Measurements from ENCODE around the gene PRCP. TPM values are rescaled to one million over a fixed set of nuclear protein-coding genes. Genes with fewer than 3 reads are reported as not detected.

PRCP gene
- total and polyA plus RNA-seq, 4 donors: 25.4 to 126 (median 46.6) TPM

GRCh38 chr11:82873919-82874333, 26.3 kb downstream of the PRCP start:
- no peaks in the 10 kb centered on the region for H3K36me3 ChIP-seq (ENCODE audit: control insufficient read depth in 4 of 4, insufficient read depth in 4 of 4, low read length in 4 of 4)
- H3K27me3 ChIP-seq (ENCODE audit: control insufficient read depth in 3 of 3, insufficient read depth in 3 of 3, low read length in 2 of 3): no peaks in the 10 kb centered on the region
- H3K9me3 ChIP-seq (ENCODE audit: control insufficient read depth in 4 of 4, insufficient read depth in 3 of 4, low read length in 3 of 4): peaks cover 0 to 2% (median 0%) of the 10 kb centered on the region in 4 donors
- DNase-seq: no peak
- H3K4me3 ChIP-seq: no peak overlapping the region
- no peak overlapping the region for H3K27ac ChIP-seq (ENCODE audit: low read depth in 1 of 2, low read length in 1 of 2)
- H3K9ac ChIP-seq (ENCODE audit: insufficient read depth in 1 of 2, low read length in 2 of 2): no peak overlapping the region
- TF ChIP-seq CTCF (IDR thresholded peaks at IDR 0.05; ENCODE audit: control extremely low read depth, extremely low read depth): no peak
- 61 to 77% methylated on average over 5 of the region's 5 CpGs for WGBS, 2 donors
- no peak for ATAC-seq (ENCODE audit: insufficient read depth, low FRiP score)
- peaks cover 0 to 3% (median 0%) of the 10 kb centered on the region in 5 donors for H3K4me1 ChIP-seq (ENCODE audit: control insufficient read depth in 5 of 5, insufficient read depth in 5 of 5, low read length in 5 of 5)

- Histone ChIP-seq H3K27ac (ENCODE audit: low read depth in 1 of 2, low read length in 1 of 2) (no peak overlapping the region), H3K27me3 (ENCODE audit: control insufficient read depth in 3 of 3, insufficient read depth in 3 of 3, low read length in 2 of 3) (no peaks in the 10 kb centered on the region), H3K9me3 (ENCODE audit: control insufficient read depth in 4 of 4, insufficient read depth in 3 of 4, low read length in 3 of 4) (peaks cover 0 to 2% (median 0%) of the 10 kb centered on the region in 4 donors), H3K4me3 (no peak overlapping the region), H3K36me3 (ENCODE audit: control insufficient read depth in 4 of 4, insufficient read depth in 4 of 4, low read length in 4 of 4) (no peaks in the 10 kb centered on the region), H3K4me1 (ENCODE audit: control insufficient read depth in 5 of 5, insufficient read depth in 5 of 5, low read length in 5 of 5) (peaks cover 0 to 3% (median 0%) of the 10 kb centered on the region in 5 donors), H3K9ac (ENCODE audit: insufficient read depth in 1 of 2, low read length in 2 of 2) (no peak overlapping the region)
- ATAC-seq (ENCODE audit: insufficient read depth, low FRiP score) (no peak), DNase-seq (no peak)
- TF ChIP-seq CTCF (IDR thresholded peaks at IDR 0.05; ENCODE audit: control extremely low read depth, extremely low read depth): no peak
- 74 to 83% methylated on average over 7 of the region's 7 CpGs for WGBS, 2 donors
These were observed 27.7 kb downstream of the PRCP start for GRCh38 chr11:82872377-82873150.

- no peak for ATAC-seq (ENCODE audit: insufficient read depth, low FRiP score)
- WGBS, 2 donors: 94 to 98% methylated on average over 2 of the region's 2 CpGs
These were observed 28.6 kb downstream of the PRCP start for GRCh38 chr11:82871646-82872045.

More at GRCh38 chr11:82871646-82872045, 28.6 kb downstream of the PRCP start:
- no peak for DNase-seq
- H3K9ac ChIP-seq (ENCODE audit: insufficient read depth in 1 of 2, low read length in 2 of 2): no peak overlapping the region
- H3K4me1 ChIP-seq (ENCODE audit: control insufficient read depth in 5 of 5, insufficient read depth in 5 of 5, low read length in 5 of 5): peaks cover 0 to 3% (median 0%) of the 10 kb centered on the region in 5 donors
- no peaks in the 10 kb centered on the region for H3K9me3 ChIP-seq (ENCODE audit: control insufficient read depth in 4 of 4, insufficient read depth in 3 of 4, low read length in 3 of 4)
- no peaks in the 10 kb centered on the region for H3K36me3 ChIP-seq (ENCODE audit: control insufficient read depth in 4 of 4, insufficient read depth in 4 of 4, low read length in 4 of 4)
- no peaks in the 10 kb centered on the region for H3K27me3 ChIP-seq (ENCODE audit: control insufficient read depth in 3 of 3, insufficient read depth in 3 of 3, low read length in 2 of 3)
- H3K27ac ChIP-seq (ENCODE audit: low read depth in 1 of 2, low read length in 1 of 2): no peak overlapping the region
- no peak for TF ChIP-seq CTCF (IDR thresholded peaks at IDR 0.05; ENCODE audit: control extremely low read depth, extremely low read depth)
- H3K4me3 ChIP-seq: no peak overlapping the region

Data from lung (tissue), 12 donors.